SK-N-SH treated with all-trans-retinoic acid at 6 μM for 48 hours (cell line): ENCODE measurements around the gene LYRM4.

ENCODE experiments used
- ATAC-seq: fragments of 200-7000 bp; cut with Tn5 transposase; 3 replicates; pipeline ENCODE4 v1.9.1; 2020; ENCODE audit warnings: mild to moderate bottlenecking, moderate library complexity
- ARNTL ChIP-seq: fragments of 450-650 bp; formaldehyde crosslinking; IDR thresholded peaks from 2 replicates; pipeline ENCODE4 v1.5.0; 2020; ENCODE audit warnings: low read depth, mild to moderate bottlenecking, moderate library complexity, borderline replicate concordance
- BACH2 ChIP-seq: fragments of 250-450 bp; sonication (Bioruptor Pico); IDR thresholded peaks from 2 replicates; pipeline ENCODE4 v1.9.0; 2021; ENCODE audit warnings: mild to moderate bottlenecking, borderline replicate concordance
- CSDC2 ChIP-seq: fragments of 250-450 bp; sonication (Bioruptor Pico); IDR thresholded peaks from 2 replicates; pipeline ENCODE4 v1.5.0; 2020; ENCODE audit warnings: mild to moderate bottlenecking, moderate library complexity
- GLIS3 ChIP-seq: fragments of 250-450 bp; sonication (Bioruptor Pico); IDR thresholded peaks from 2 replicates; pipeline ENCODE4 v1.5.0; 2020; ENCODE audit warnings: mild to moderate bottlenecking, moderate library complexity
- ISL1 ChIP-seq: fragments of 250-450 bp; sonication (Bioruptor Pico); IDR thresholded peaks from 2 replicates; pipeline ENCODE4 v2.1.2; 2022; ENCODE audit warnings: mild to moderate bottlenecking, moderate library complexity
- OSR1 ChIP-seq: fragments of 250-450 bp; sonication (Bioruptor Pico); IDR thresholded peaks from 2 replicates; pipeline ENCODE4 v1.8.0; 2022; ENCODE audit warnings: moderate library complexity, mild to moderate bottlenecking, inconsistent platforms
- PATZ1 ChIP-seq: fragments of 250-450 bp; sonication (Bioruptor Pico); IDR thresholded peaks from 2 replicates; pipeline ENCODE4 v1.8.0; 2020; ENCODE audit warnings: mild to moderate bottlenecking, moderate library complexity, borderline replicate concordance
- POU6F1 ChIP-seq: fragments of 250-450 bp; sonication (Bioruptor Pico); IDR thresholded peaks from 2 replicates; pipeline ENCODE4 v1.8.0; 2021; ENCODE audit warnings: low read depth, mild to moderate bottlenecking, moderate library complexity, borderline replicate concordance
- PPARA ChIP-seq: fragments of 250-450 bp; sonication (Bioruptor Pico); IDR thresholded peaks from 2 replicates; pipeline ENCODE4 v1.5.0; 2020; ENCODE audit warnings: mild to moderate bottlenecking, borderline replicate concordance
- RARB ChIP-seq: fragments of 250-450 bp; sonication (Bioruptor Pico); IDR thresholded peaks from 2 replicates; pipeline ENCODE4 v1.8.0; 2021; ENCODE audit warnings: mild to moderate bottlenecking, moderate library complexity
- SNAI2 ChIP-seq: fragments of 250-450 bp; sonication (Bioruptor Pico); IDR thresholded peaks from 2 replicates; pipeline ENCODE4 v1.5.0; 2020; ENCODE audit warnings: mild to moderate bottlenecking, moderate library complexity
- TCF4 ChIP-seq: fragments of 250-450 bp; sonication (Bioruptor Pico); IDR thresholded peaks from 2 replicates; pipeline ENCODE4 v1.8.0; 2021; ENCODE audit warnings: mild to moderate bottlenecking, moderate library complexity, borderline replicate concordance
- TOX ChIP-seq: fragments of 250-450 bp; sonication (Bioruptor Pico); IDR thresholded peaks from 2 replicates; pipeline ENCODE4 v1.8.0; 2021; ENCODE audit warnings: mild to moderate bottlenecking, moderate library complexity, borderline replicate concordance
- ZC3H10 ChIP-seq: fragments of 250-450 bp; sonication (Bioruptor Pico); IDR thresholded peaks from 2 replicates; pipeline ENCODE4 v1.5.1; 2021; ENCODE audit warnings: mild to moderate bottlenecking, moderate library complexity
- ZFP3 ChIP-seq: fragments of 250-450 bp; sonication (Bioruptor Pico); IDR thresholded peaks from 2 replicates; pipeline ENCODE4 v1.5.0; 2020; ENCODE audit warnings: mild to moderate bottlenecking, moderate library complexity
- ZFP30 ChIP-seq: fragments of 450-650 bp; formaldehyde crosslinking; IDR thresholded peaks from 2 replicates; pipeline ENCODE4 v1.5.0; 2022; ENCODE audit warnings: mild to moderate bottlenecking, moderate library complexity
- ZNF565 ChIP-seq: fragments of 450-650 bp; formaldehyde crosslinking; conservative IDR thresholded peaks from 2 replicates; pipeline ENCODE4 v1.5.0; 2020; ENCODE audit warnings: low read depth, mild to moderate bottlenecking, moderate library complexity
- ZNF70 ChIP-seq: fragments of 450-650 bp; formaldehyde crosslinking; IDR thresholded peaks from 2 replicates; pipeline ENCODE4 v1.5.0; 2020; ENCODE audit warnings: mild to moderate bottlenecking, moderate library complexity
- ZNF8 ChIP-seq: fragments of 450-650 bp; formaldehyde crosslinking; IDR thresholded peaks from 2 replicates; pipeline ENCODE4 v1.5.0; 2020; ENCODE audit warnings: mild to moderate bottlenecking, moderate library complexity
- TF ChIP-seq, protein P1 (sequence below): fragments of 250-450 bp; sonication (Bioruptor Pico); IDR thresholded peaks from 2 replicates; pipeline ENCODE4 v1.5.1; 2021; ENCODE audit warnings: mild to moderate bottlenecking, moderate library complexity
- TF ChIP-seq, protein P2 (sequence below): fragments of 250-450 bp; sonication (Bioruptor Pico); IDR thresholded peaks from 2 replicates; pipeline ENCODE4 v1.5.1; 2020; ENCODE audit warnings: low read depth, mild to moderate bottlenecking, moderate library complexity

Gene LYRM4

GRCh38 chr6:5081955-5082354 lies 178.8 kb downstream of the LYRM4 start:
- TF ChIP-seq SNAI2, result no peak
- no peak for TF ChIP-seq ZC3H10 (CRISPR knock-in tag)
- TF ChIP-seq GLIS3, result no peak
- no peak for TF ChIP-seq CSDC2
- no peak for TF ChIP-seq ARNTL (CRISPR knock-in tag)
- no peak for TF ChIP-seq ZFP30 (CRISPR knock-in tag)
- TF ChIP-seq TOX, result no peak
- no peak for TF ChIP-seq ZNF565 (CRISPR knock-in tag)
- TF ChIP-seq ISL1 (CRISPR knock-in tag), result no peak
- TF ChIP-seq, protein P1, sequence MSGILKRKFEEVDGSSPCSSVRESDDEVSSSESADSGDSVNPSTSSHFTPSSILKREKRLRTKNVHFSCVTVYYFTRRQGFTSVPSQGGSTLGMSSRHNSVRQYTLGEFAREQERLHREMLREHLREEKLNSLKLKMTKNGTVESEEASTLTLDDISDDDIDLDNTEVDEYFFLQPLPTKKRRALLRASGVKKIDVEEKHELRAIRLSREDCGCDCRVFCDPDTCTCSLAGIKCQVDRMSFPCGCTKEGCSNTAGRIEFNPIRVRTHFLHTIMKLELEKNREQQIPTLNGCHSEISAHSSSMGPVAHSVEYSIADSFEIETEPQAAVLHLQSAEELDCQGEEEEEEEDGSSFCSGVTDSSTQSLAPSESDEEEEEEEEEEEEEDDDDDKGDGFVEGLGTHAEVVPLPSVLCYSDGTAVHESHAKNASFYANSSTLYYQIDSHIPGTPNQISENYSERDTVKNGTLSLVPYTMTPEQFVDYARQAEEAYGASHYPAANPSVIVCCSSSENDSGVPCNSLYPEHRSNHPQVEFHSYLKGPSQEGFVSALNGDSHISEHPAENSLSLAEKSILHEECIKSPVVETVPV (CRISPR knock-in tag), result no peak
- TF ChIP-seq ZNF70 (CRISPR knock-in tag), result no peak
- no peak for TF ChIP-seq PATZ1
- TF ChIP-seq POU6F1 (CRISPR knock-in tag), result no peak
- TF ChIP-seq TCF4, result no peak
- TF ChIP-seq ZFP3 (CRISPR knock-in tag), result no peak
- TF ChIP-seq, protein P2, sequence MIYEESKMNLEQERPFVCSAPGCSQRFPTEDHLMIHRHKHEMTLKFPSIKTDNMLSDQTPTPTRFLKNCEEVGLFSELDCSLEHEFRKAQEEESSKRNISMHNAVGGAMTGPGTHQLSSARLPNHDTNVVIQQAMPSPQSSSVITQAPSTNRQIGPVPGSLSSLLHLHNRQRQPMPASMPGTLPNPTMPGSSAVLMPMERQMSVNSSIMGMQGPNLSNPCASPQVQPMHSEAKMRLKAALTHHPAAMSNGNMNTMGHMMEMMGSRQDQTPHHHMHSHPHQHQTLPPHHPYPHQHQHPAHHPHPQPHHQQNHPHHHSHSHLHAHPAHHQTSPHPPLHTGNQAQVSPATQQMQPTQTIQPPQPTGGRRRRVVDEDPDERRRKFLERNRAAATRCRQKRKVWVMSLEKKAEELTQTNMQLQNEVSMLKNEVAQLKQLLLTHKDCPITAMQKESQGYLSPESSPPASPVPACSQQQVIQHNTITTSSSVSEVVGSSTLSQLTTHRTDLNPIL, result no peak
- no peak for ATAC-seq

DNA sequence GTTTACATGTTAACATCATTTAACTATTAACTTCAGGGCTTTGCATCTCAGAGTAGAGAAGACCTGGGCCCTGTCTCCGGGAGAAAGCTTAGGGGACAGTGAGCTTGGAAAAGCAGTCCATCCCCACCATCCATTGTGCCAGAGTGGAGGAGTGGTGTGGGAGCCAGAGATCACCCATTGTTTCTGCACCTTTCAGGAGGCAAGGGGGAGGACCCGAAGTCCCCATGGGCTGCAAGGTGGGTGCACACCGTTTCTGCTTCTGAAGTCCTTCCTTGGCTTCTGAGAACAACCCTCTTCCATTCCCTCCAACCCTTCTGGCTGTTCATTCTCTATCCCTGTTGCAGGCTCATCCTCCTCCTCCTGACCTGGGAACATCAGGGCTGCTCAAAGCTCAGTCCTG lies 179.6 kb downstream of the LYRM4 start:
- ATAC-seq, result no peak
- TF ChIP-seq, protein P2, result no peak
- TF ChIP-seq RARB (CRISPR knock-in tag) (no peak), TOX (no peak)

DNA sequence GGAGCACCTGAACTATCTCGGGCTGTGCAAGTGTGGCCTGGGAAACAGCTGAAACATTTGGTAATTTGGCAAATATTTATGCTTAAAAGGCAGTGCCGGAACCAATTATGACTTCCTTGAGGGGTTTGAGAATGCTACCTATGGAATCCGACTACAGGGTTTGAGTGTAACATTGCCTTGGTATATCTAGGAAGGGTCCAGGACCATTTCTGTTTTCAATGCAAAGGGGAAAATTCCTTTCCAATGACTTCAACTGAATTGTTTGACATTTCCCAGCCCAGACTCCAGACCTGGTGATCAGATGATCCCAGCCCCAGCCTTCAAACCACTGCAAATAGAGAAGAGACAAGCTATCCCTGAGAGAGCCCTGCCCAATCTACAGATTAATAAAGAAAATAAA lies 180.2 kb downstream of the LYRM4 start:
- no peak for ATAC-seq
- no peak for TF ChIP-seq PATZ1
- no peak for TF ChIP-seq PPARA (CRISPR knock-in tag)
- TF ChIP-seq BACH2 (CRISPR knock-in tag), result no peak
- TF ChIP-seq, protein P1 (CRISPR knock-in tag), result no peak
- TF ChIP-seq ZFP30 (CRISPR knock-in tag), result no peak
- TF ChIP-seq TCF4, result no peak
- TF ChIP-seq ZFP3 (CRISPR knock-in tag), result no peak
- TF ChIP-seq OSR1 (CRISPR knock-in tag), result no peak
- TF ChIP-seq ARNTL (CRISPR knock-in tag), result no peak
- TF ChIP-seq GLIS3, result no peak
- TF ChIP-seq ZC3H10 (CRISPR knock-in tag), result no peak
- TF ChIP-seq, protein P2, result no peak
- TF ChIP-seq POU6F1 (CRISPR knock-in tag), result no peak
- TF ChIP-seq ZNF8 (CRISPR knock-in tag), result no peak
